BE2C (cell line): Measurements from ENCODE around the gene VRK1.

ENCODE experiments used
- DNase-seq: peaks from one replicate; pipeline ENCODE4 v3.0.0-alpha.2; 2020
- H3K27me3 ChIP-seq: fragments of 250-450 bp; sonication (Bioruptor Pico); 2 replicates; pipeline ENCODE4 v1.5.1; 2020; ENCODE audit warnings: mild to moderate bottlenecking
- H3K36me3 ChIP-seq: fragments of 250-450 bp; sonication (Bioruptor Pico); 2 replicates; pipeline ENCODE4 v1.5.1; 2020; ENCODE audit warnings: mild to moderate bottlenecking
- H3K4me1 ChIP-seq: fragments of 250-450 bp; sonication (Bioruptor Pico); 2 replicates; pipeline ENCODE4 v1.5.1; 2020
- H3K4me3 ChIP-seq: 2 replicates; pipeline ENCODE4 v1.5.1; 2011; ENCODE audit warnings: low read depth, low read length
- H3K9me3 ChIP-seq: fragments of 250-450 bp; sonication (Bioruptor Pico); 2 replicates; pipeline ENCODE4 v1.5.1; 2020
- CTCF ChIP-seq: IDR thresholded peaks from 2 replicates; pipeline ENCODE4 v1.5.1; 2012; ENCODE audit warnings: mild to moderate bottlenecking, low read depth, low read length

The VRK1 gene

GRCh38 chr14:96844857-96845570 lies 47.8 kb downstream of the VRK1 start:
- Histone ChIP-seq H3K27me3 (no peaks in the 10 kb centered on the region), H3K36me3 (peaks cover 19% of the 10 kb centered on the region), H3K9me3 (no peaks in the 10 kb centered on the region), H3K4me1 (no peaks in the 10 kb centered on the region), H3K4me3 (no peak overlapping the region)
- DNase-seq = no peak
- no peak for TF ChIP-seq CTCF

DNA sequence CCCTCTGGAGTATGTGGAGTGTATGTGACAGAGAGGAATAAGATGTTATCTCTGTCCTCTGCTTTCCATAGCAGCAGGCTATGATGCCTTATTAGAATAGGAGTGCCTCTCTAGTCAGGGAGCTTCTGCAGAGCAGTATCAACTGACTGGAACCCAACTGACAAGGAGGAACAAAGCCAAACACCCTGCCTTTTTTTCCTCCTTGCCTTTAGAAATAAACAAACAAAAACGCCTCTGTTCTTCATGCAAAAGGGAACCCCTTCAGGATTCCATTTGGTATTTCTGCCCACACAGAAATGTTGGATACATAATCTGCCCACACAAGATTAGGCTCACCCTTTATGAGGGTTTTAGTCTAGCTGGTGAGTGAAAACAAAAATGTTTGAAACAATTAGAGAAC lies 50.3 kb downstream of the VRK1 start:
- no peaks in the 10 kb centered on the region for H3K9me3 ChIP-seq
- H3K27me3 ChIP-seq = no peaks in the 10 kb centered on the region
- peaks cover 13% of the 10 kb centered on the region for H3K36me3 ChIP-seq
- H3K4me3 ChIP-seq = no peak overlapping the region
- TF ChIP-seq CTCF = no peak
- H3K4me1 ChIP-seq = no peaks in the 10 kb centered on the region
- DNase-seq = no peak

DNA sequence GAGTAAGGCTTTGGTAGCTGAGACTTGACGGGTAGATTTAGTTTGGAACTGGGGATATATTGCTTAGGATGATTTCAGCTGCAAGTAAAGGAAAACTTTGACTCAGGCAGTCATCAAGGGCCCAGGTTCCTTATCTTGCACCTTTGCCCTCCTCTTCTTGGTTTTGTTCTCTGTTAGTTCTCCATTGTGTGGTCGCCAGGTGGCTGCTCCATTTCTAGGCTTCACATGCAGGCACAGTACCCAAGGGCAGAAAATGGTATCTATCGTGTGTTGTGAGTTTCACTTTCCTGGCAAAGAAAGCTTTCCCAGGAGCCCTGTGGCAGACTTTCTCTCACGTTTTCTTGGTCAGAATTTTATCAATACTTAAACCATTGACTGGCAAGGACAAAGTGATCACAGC lies 50.8 kb downstream of the VRK1 start:
- H3K4me1 ChIP-seq = no peaks in the 10 kb centered on the region
- TF ChIP-seq CTCF = no peak
- no peaks in the 10 kb centered on the region for H3K9me3 ChIP-seq
- no peak for DNase-seq
- H3K27me3 ChIP-seq = no peaks in the 10 kb centered on the region
- H3K36me3 ChIP-seq = peaks cover 15% of the 10 kb centered on the region
- H3K4me3 ChIP-seq = no peak overlapping the region

DNA sequence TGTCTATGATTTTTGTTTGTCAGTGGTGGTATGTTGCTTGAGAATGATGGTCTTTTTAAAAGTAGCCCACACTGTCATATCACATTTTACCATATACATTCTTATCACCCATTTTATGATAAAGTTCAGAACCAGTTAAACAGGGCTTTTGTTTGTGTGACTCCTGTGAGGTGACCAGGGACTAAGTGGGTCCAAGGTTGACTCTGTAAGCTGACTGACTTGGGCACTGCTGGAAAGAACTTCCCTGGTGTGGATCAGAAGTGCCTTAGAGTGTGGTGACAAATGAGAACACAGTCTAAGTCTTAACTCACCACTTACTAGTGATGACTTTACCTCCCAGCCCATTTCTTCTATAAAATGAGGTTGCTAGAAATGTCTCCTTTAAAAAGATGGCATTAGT lies 52.6 kb downstream of the VRK1 start:
- Histone ChIP-seq H3K9me3 (no peaks in the 10 kb centered on the region), H3K4me3 (no peak overlapping the region), H3K36me3 (peaks cover 20% of the 10 kb centered on the region), H3K27me3 (no peaks in the 10 kb centered on the region), H3K4me1 (no peaks in the 10 kb centered on the region)
- no peak for DNase-seq
- TF ChIP-seq CTCF = no peak

GRCh38 chr14:96851694-96852381 lies 54.7 kb downstream of the VRK1 start:
- Histone ChIP-seq H3K4me1 (no peaks in the 10 kb centered on the region), H3K9me3 (no peaks in the 10 kb centered on the region), H3K27me3 (no peaks in the 10 kb centered on the region), H3K36me3 (peaks cover 33% of the 10 kb centered on the region), H3K4me3 (no peak overlapping the region)
- no peak for DNase-seq
- no peak for TF ChIP-seq CTCF

- peak; percentile 18 for DNase-seq
Observed at GRCh38 chr14:96852823-96853422, 55.7 kb downstream of the VRK1 start.

More at GRCh38 chr14:96852823-96853422, 55.7 kb downstream of the VRK1 start:
- Histone ChIP-seq H3K4me3 (no peak overlapping the region), H3K4me1 (no peaks in the 10 kb centered on the region), H3K27me3 (no peaks in the 10 kb centered on the region), H3K36me3 (peaks cover 29% of the 10 kb centered on the region), H3K9me3 (no peaks in the 10 kb centered on the region)
- peak; percentile 75 for TF ChIP-seq CTCF
